GM12878 (cell line): Measurements from ENCODE around the gene CCBE1. TPM values are rescaled to one million over a fixed set of nuclear protein-coding genes. Genes with fewer than 3 reads are reported as not detected.

Experiments
- ATAC-seq: fragments of 200-7000 bp; cut with Tn5 transposase; 3 replicates; pipeline ENCODE4 v1.9.1; 2020; ENCODE audit warnings: mild to moderate bottlenecking, moderate library complexity
- BruUV-seq: library from RNA; stranded (reverse); fragments of 400-500 nt; replicated peaks from 2 replicates; lab custom pipeline; 2021; lab: Mats Ljungman, UMichigan
- CTCF ChIA-PET: fragments of 300-600 bp; sonication (Branson Sonifier 250); formaldehyde crosslinking; extraction: SDS; loops from one replicate; lab custom pipeline; 2021; ENCODE audit warnings: inconsistent platforms; lab: Yijun Ruan, JAX
- POLR2A ChIA-PET: fragments of 350-600 bp; formaldehyde crosslinking; extraction: SDS; loops from one replicate; lab custom pipeline; 2021; ENCODE audit warnings: inconsistent platforms; lab: Charles Lee
- RAD21 ChIA-PET: fragments of 300-600 bp; sonication (Branson Sonifier 250); formaldehyde crosslinking; loops from one replicate; lab custom pipeline; 2023; ENCODE audit warnings: antibody characterized with exemption; ENCODE audit not compliant: unreplicated experiment; lab: Charles Lee
- SMC1A ChIA-PET: fragments of 300-600 bp; sonication (Branson Sonifier 250); formaldehyde crosslinking; loops from one replicate; lab custom pipeline; 2023; ENCODE audit not compliant: unreplicated experiment, uncharacterized antibody; lab: Charles Lee
- DNase-seq: peaks from one replicate; pipeline ENCODE4 v3.0.0-alpha.2; 2011; ENCODE audit warnings: low read depth, low spot score
- FAIRE-seq: peaks from 3 replicates; lab custom pipeline; 2011; peaks lifted over from hg19 to GRCh38; lab: Jason Lieb, UNC
- H2AFZ ChIP-seq: 2 replicates; pipeline ENCODE4 v1.6.0; 2011; ENCODE audit warnings: low read depth, low read length, control low read depth; ENCODE audit not compliant: control insufficient read depth
- H3K27ac ChIP-seq: 2 replicates; pipeline ENCODE4 v1.5.1; 2011; ENCODE audit warnings: control low read depth; ENCODE audit not compliant: control insufficient read depth, insufficient read depth
- H3K27me3 ChIP-seq, 2 experiments: replicated peaks in 1 of 2; 2 replicates each; pipeline versions ENCODE4 v1.6.0 to v1.6.1; 2011; ENCODE audit warnings: low read length in 1 of 2; ENCODE audit not compliant: control insufficient read depth in 2 of 2, insufficient read depth in 2 of 2
- H3K36me3 ChIP-seq, 2 experiments: 2 replicates each; pipeline ENCODE4 v1.5.1; 2011; ENCODE audit warnings: low read length in 1 of 2; ENCODE audit not compliant: control insufficient read depth in 2 of 2, insufficient read depth in 2 of 2
- H3K4me1 ChIP-seq: 2 replicates; pipeline ENCODE4 v1.6.1; 2011; ENCODE audit warnings: mild to moderate bottlenecking, low read length, moderate library complexity, mixed read lengths; ENCODE audit not compliant: control insufficient read depth, insufficient read depth
- H3K4me2 ChIP-seq: 2 replicates; pipeline ENCODE4 v1.6.0; 2011; ENCODE audit warnings: control low read depth; ENCODE audit not compliant: control insufficient read depth, insufficient read depth
- H3K4me3 ChIP-seq: fragments of 200-600 bp; sonication (generic); 2 replicates; pipeline ENCODE4 v1.5.1; 2016
- H3K79me2 ChIP-seq: 2 replicates; pipeline ENCODE4 v1.6.0; 2011; ENCODE audit warnings: low read length; ENCODE audit not compliant: control insufficient read depth, insufficient read depth
- H3K9ac ChIP-seq: 2 replicates; pipeline ENCODE4 v1.8.0; 2011; ENCODE audit warnings: low read length, control low read depth, mixed read lengths; ENCODE audit not compliant: control insufficient read depth, insufficient read depth
- H3K9me3 ChIP-seq: replicated peaks from 3 replicates; pipeline ENCODE4 v1.5.1; 2011; ENCODE audit warnings: mild to moderate bottlenecking, low read length; ENCODE audit not compliant: control insufficient read depth, insufficient read depth
- H4K20me1 ChIP-seq: 2 replicates; pipeline ENCODE4 v1.6.0; 2011; ENCODE audit not compliant: control insufficient read depth, insufficient read depth
- BCL3 ChIP-seq: IDR thresholded peaks from 2 replicates; pipeline ENCODE4 v1.6.1; 2011; ENCODE audit warnings: borderline replicate concordance, low read depth, mild to moderate bottlenecking, moderate library complexity, low read length; ENCODE audit not compliant: insufficient read depth, poor library complexity, severe bottlenecking
- BHLHE40 ChIP-seq, 2 experiments: fragments of 450-650 bp in 1 of 2; IDR thresholded peaks; 2 replicates each; pipeline ENCODE4 v1.6.1; 2011 to 2017; ENCODE audit warnings: low read depth in 2 of 2, borderline replicate concordance in 1 of 2, improper control_type of control experiment in 1 of 2, low read length in 1 of 2, mild to moderate bottlenecking in 1 of 2
- CBX5 ChIP-seq: sonication (generic); IDR thresholded peaks from 2 replicates; pipeline ENCODE4 v1.6.1; 2016; ENCODE audit warnings: low read depth, moderate library complexity, mild to moderate bottlenecking, inconsistent platforms
- ELK1 ChIP-seq: IDR thresholded peaks from 2 replicates; pipeline ENCODE4 v1.6.1; 2012; ENCODE audit warnings: low read depth, low read length, improper control_type of control experiment
- GATAD2B ChIP-seq: fragments of 450-650 bp; conservative IDR thresholded peaks from 2 replicates; pipeline ENCODE4 v1.6.1; 2017; ENCODE audit warnings: low read depth, mild to moderate bottlenecking, moderate library complexity
- HDAC2 ChIP-seq: fragments of 200-600 bp; sonication (generic); IDR thresholded peaks from 2 replicates; pipeline ENCODE4 v1.6.1; 2017
- NR2C2 ChIP-seq: IDR thresholded peaks from 2 replicates; pipeline ENCODE4 v1.6.1; 2011; ENCODE audit warnings: borderline replicate concordance, low read depth; ENCODE audit not compliant: control insufficient read depth, insufficient read length
- NRF1 ChIP-seq: conservative IDR thresholded peaks from 2 replicates; pipeline ENCODE4 v1.6.1; 2011; ENCODE audit warnings: mild to moderate bottlenecking, low read depth, low read length, improper control_type of control experiment
- SUZ12 ChIP-seq: fragments of 200-600 bp; sonication (generic); IDR thresholded peaks from one replicate; pipeline ENCODE4 v1.6.1; 2018; ENCODE audit warnings: antibody characterized with exemption, mild to moderate bottlenecking; ENCODE audit not compliant: unreplicated experiment
- TARDBP ChIP-seq: IDR thresholded peaks from 2 replicates; pipeline ENCODE4 v1.6.1; 2016; ENCODE audit warnings: borderline replicate concordance
- ZNF592 ChIP-seq: fragments of 450-650 bp; IDR thresholded peaks from 2 replicates; pipeline ENCODE4 v1.6.1; 2017; ENCODE audit warnings: mild to moderate bottlenecking, moderate library complexity
- WGBS: methylation state at CpG from one replicate; pipeline ENCODE4 v1.1.6; 2016; ENCODE audit warnings: low lambda C conversion rate; ENCODE audit not compliant: insufficient replicate concordance, insufficient coverage; ENCODE audit errors: missing lambda C conversion rate; 5-methylcytosine and 5-hydroxymethylcytosine counted together
- in situ Hi-C: fragments of 300-500 bp; cut with MboI; formaldehyde crosslinking; loops from 9 replicates; pipeline ENCODE4 v1.14.3; 2018; ENCODE audit warnings: mixed read lengths
- intact Hi-C: fragments of 100-400 bp; cut with micrococcal nuclease; formaldehyde crosslinking; loops from one replicate; pipeline ENCODE4 v1.14.2; 2022; ENCODE audit not compliant: unreplicated experiment
- polyA plus RNA-seq, 11 experiments: library from polyadenylated mRNA; depleted of rRNA in 4 of 11; unstranded in 6 of 11; stranded (reverse) in 5 of 11; fragments of >200 nt; fragmentation: Nextera tagmentation in 4 of 11; fragmentation: Illumina TruSeq in 1 of 11; extraction: Ambion mirVana in 4 of 11; extraction: Trizol in 1 of 11; gene quantifications; 1 replicate in 1 of 11; 2 replicates in 10 of 11; pipeline versions ENCODE4 v1.2.1 to v1.2.3, GENCODE V29; 2011 to 2016; ENCODE audit warnings: inconsistent platforms in 2 of 11, missing spikeins in 2 of 11, low read depth in 1 of 11
- total RNA-seq, 4 experiments: library from RNA; depleted of rRNA in 3 of 4; stranded (reverse); fragments of >200 nt in 3 of 4; fragmentation: Illumina TruSeq in 1 of 4; extraction: Trizol in 1 of 4; gene quantifications; 2 replicates each; pipeline versions ENCODE4 v1.2.1 to v1.2.3, GENCODE V29; 2013 to 2021

Gene CCBE1
- total and polyA plus RNA-seq, 10 of the 15 experiments (the other 5 are each of a cell fraction or from before 2014, with no cell fraction given): 0.03 to 0.49 (median 0.04) TPM; not detected in 7

- SMC1A ChIA-PET: no interaction called here
- WGBS: 0% methylated on average over 2 of the region's 2 CpGs
- Histone ChIP-seq H3K27me3 (no peaks in the 10 kb centered on the region; a peak in 3 of 4 replicates), H3K9ac (no peak overlapping the region), H3K27ac (no peak overlapping the region), H4K20me1 (no peaks in the 10 kb centered on the region), H3K4me1 (no peaks in the 10 kb centered on the region), H3K79me2 (no peaks in the 10 kb centered on the region), H3K9me3 (no peaks in the 10 kb centered on the region), H3K4me2 (no peak overlapping the region), H3K4me3 (no peak overlapping the region), H2AFZ (no peak overlapping the region), H3K36me3 (no peaks in the 10 kb centered on the region)
- TF ChIP-seq TARDBP: no peak
- TF ChIP-seq HDAC2: no peak
- TF ChIP-seq ELK1: no peak
- no peak for TF ChIP-seq BHLHE40 (IDR thresholded peaks at IDR 0.05; ENCODE audit: borderline replicate concordance in 1 of 2, low read depth in 2 of 2, low read length in 1 of 2)
- TF ChIP-seq BCL3: no peak
- TF ChIP-seq CBX5: no peak
- no peak for TF ChIP-seq NRF1
- TF ChIP-seq SUZ12: no peak
- TF ChIP-seq NR2C2: no peak
- TF ChIP-seq ZNF592: no peak
- TF ChIP-seq GATAD2B: no peak
- DNase-seq: no peak
- RAD21 ChIA-PET: no interaction called here
- intact Hi-C loops (no loop called here), in situ Hi-C loops (no loop called here)
- POLR2A ChIA-PET: no interaction called here
- FAIRE-seq: no peak
- no TSS peak for BruUV-seq
- CTCF ChIA-PET: interaction anchor here (0.6 kb wide), 1 partner anchor 601 kb away, joined by 3 read pairs; no protein-coding TSS in a partner anchor
- no peak for ATAC-seq
Measured at GRCh38 chr18:59684777-59685176, 12.4 kb downstream of the CCBE1 start.
